Measurements from ENCODE around the gene TAS1R1.

The TAS1R1 gene

DNA sequence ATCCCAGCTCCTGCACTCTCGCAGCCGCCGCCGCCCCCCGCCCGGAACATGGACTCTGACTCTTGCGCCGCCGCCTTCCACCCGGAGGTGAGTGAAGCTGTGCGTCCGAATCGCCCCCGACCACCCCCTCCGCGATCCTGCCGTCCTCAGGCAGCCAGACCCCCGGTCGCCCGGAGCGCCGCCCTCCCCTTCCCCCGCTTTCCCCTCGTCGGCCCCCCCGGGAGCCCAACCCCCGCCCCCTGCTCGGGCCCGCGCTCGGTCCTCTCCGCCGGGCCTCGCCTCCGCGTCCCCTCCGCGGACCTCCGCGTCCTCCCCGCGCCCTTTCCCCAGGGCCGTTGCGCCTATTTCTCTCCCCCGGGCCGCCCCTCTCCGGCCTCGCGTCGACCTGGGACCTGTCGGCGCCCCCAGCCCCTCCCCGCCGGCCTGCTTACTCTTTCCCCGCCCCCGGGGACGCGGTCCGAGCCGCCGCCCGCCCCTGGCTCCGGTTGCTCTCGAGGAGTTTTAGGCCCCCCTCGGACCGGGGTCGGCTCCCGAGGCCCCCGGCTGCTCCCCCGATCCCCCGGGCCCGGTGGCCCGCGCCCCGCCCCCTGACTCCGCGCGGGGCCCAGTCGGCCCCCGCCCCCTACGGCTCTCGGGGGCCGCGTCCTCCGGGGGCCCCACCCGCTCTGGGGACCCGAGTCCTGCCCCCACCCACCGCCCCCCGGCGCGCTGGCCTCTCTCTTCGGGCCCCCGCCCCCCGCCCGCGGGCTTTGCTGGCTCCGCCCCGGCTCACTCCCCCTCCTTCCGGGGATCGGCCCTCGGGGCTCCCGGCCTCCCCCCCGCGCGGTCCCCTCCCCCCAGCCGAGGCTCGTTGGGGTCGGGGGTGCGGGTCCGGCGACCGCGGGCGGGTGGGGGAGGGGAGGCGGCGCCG is 59.2 kb downstream of the TAS1R1 start:
- DNase-seq: peak; percentile 66

DNA sequence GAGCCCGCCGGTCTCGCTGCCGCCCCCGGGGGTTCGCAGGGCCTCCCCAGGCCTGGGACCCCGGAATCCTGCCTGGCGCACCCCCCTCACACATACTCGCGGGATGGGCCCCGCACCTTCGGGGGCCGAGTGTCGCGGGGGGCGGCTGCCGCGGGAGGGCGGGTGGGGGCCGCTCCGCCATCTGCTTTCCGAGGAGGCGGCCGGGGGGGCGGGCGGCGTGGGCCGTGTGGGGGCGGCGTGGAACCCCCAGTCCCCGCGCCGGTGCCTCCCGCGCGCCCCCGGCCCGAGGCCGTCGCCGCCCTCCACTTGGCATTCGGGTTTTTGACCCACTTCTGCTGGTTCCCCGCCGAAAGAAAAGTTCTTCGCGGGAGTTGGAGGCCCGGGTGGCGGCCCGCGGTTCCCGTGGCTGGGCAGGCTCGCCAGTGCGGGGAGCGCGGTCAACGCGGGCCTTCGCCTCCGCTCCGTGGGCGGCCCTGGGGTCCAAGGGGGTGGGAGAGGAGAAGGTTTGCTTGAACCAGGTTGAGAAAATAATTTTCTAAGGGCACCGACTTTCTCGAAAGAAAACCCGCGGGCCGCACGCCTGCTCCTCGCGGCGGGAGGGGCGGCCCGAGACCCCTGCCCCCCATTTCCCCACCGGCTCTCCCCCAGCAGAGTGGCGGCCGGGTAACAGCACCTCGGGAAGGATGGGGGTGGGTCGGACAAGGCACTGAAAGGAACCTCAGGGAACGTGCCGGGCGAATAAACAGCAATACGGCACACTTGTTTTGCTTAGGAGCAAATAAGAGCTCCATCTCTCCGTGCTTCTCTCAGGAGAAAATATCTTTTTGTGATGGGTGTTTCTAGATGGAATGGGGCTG is 60.0 kb downstream of the TAS1R1 start:
- DNase-seq: peak; percentile 33

DNA sequence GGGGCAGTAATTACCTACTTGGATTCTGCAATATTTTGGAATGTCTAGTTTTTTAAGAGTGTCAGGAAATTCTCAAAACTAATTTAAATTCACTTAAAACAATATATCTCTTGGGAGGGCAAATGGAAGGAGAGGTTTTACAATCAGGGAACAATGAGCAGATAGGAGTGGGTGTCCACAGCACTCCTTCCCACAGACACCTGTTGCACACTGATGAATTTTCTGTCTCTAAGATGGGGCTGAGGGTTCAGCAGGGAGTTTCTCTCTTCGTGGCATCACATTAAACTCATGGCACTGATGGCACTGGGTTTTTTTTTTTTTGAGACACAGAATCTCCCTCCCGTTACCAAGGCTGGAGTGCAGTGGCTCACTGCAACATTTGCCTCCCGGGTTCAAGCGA is 63.9 kb downstream of the TAS1R1 start:
- no peak for DNase-seq

DNA sequence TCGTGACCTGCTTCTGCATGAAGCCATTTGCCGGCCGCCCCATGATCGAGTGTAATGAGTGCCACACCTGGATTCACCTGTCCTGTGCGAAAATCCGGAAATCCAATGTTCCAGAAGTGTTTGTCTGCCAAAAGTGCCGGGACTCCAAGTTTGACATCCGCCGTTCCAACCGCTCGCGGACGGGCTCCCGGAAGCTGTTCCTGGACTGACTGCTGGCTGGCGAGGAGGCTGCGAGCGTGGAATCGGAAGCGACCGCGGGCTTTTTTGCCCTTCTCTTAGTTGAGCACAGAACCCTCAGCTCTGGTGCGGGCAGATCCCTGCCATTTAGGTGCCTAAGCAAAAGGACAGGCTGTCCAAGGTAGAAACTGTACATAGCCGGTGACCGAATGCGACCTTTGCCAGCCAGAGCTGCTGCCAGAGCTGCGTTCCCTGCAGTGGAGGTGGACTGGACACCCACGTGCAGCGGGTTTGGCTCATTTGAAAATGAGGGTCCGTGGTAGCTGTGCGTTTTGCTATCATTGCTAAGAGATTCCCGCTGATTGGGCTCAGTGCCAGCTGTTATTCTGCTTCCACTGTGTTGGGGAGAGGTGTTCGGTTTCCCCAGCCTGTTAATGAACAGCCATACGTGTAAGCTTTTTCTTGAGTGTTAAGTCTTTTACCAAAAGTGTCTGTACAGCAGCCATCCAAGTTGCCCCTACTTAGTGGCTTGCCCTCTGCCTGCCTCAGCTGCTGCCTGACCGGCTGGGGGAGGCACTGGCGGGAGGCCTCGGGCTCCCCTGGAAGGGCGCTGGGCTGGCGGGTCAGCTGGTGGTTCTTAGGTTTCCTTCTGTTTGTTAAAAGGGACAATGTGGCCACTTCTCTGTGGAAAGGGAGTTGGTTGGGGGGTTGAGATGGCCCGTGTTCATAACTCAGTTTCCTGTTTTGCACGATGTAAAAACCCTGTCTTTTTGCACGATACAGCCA is 66.6 kb downstream of the TAS1R1 start:
- no peak for DNase-seq

DNA sequence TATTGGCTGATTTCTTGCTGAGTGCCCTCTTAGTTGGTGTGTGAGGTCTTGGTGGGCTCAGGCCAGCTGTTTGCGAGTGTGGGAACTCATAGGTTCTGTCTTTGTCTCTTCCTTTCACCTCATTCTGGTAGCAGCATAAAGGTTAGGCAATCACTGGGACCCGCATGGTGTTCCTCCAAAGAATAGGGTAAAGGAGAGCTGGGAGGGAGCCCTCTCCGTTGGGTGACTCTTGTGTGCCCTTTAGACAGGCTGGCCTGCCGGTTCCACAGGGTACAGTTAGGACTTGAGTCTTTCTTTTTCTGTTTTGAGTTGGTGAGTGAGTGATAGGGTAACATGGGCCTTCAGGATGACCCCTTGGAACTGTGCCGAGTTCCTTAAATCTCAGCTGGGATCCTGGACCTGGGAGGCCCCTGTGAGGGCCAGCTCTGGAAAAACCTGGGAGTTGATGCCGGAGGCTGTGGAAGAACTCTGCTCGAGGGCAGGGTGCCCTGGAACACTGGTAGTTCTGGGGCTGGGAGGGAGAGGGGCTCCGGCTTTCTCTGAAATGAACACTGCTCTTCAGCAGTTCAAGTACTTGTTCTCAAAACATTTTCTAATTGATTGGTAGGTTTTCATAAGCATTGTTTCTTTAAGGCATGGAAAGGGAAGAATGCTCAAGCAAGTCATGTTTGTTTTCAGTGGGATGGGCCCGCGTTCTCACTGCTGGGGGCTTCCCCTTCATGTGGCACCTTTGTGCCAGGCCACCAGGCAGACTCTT is 67.5 kb downstream of the TAS1R1 start:
- no peak for DNase-seq

DNA sequence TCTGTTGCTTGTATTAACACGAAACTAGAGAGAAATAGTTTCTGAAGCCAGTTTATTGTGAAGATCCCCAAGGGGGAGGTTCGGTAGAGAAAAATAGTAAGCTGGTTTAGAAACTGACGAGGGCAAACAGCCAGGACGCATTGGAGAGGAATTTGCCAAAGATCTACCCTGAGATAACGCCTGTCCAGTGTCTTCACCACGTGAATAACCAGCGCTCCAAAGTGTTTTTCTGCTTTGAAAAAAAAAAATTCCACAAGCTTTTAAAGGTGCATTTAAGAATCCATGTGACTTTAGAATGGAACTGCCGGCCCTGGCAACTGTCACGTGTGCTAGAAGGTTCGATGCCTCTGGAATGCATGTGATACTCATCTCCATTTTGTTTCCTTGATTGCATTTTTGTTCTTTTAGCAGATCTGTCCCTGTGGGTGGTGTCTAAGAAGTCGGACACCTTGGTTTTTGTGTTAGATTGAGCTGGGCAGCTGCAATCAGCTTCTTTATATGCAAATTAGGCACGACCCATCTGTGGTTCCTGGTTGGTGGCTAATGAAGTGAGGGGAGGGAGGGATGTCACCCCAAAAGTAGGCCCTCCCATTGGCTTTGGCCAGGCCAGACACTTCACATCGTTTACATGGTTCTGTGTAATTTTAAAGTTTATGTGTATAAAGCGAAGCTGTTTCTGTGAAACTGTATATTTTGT is 68.3 kb downstream of the TAS1R1 start:
- no peak for DNase-seq

DNA sequence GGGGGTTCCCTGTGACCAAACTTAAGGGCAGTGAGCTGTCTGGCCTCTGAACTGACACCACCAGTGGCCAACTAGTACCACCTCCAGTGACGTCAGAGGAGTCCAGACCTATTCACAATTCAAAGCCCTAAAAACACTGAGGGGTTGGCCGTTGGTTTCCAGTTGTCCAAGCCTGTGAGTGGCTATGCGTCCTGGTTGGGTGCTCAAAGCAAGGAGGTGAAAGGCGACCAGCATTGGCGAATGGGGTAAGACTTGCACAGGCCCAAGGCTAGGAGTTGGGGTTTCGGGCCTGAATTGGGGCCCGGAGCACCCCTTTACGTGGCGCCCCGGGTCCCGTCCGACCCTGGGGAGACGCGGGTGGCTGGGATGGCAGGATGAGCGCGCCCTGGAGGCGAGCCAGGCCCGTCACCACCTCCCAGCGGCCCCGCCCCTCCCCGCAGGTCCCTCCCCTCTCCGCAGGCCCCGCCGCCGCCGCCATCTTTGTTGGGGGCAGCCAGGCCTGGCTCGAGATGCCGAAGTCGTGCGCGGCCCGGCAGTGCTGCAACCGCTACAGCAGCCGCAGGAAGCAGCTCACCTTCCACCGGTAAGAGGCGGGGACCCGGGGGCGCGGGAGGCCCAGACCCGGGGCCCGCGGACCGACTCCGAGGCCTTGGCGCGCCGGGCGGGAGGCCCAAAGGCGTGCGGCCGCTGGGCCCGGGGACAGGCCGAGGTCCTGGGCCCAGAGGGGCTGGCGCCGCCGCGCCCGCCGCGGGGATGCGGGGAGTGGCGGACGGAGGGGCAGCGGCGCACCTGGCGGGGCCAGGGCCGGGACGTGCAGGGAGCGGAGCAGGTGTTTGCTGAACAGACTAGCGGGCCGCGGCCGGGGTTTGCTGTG is 69.8 kb downstream of the TAS1R1 start, which contains the start of gene THAP3:
THAP3 (plus strand) TSS at position 159 of the 874 bp plus-strand sequence; CDS start at position 510, 351 bp downstream.
- peak; percentile 90 for DNase-seq

DNA sequence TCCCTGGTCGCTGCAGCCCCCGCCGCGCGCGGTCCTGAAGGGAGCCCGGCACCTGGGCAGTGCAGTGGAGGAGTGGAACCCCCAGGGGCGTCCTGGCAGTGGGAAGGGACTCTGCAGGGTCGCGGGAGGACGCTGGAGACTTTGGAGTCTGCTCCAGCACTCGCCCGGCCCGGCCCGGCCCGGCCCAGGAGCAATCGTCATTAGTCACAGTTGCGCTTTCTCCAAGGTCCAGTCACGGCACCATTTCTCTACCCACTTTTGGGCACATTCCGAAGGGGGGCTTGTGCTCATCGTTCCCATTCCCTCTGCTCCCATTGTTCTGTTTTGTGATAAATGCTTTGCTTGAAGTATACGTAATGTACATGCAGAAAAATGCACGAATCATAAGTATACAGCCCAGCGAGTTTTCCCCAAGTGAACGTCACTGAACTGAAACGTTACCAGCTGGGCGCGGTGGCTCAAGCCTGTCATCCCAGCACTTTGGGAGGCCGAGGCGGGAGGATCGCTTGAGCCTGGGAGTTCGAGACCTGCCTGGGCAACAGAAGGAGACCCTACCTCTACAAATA is 70.6 kb downstream of the TAS1R1 start:
- peak; percentile 56 for DNase-seq

DNA sequence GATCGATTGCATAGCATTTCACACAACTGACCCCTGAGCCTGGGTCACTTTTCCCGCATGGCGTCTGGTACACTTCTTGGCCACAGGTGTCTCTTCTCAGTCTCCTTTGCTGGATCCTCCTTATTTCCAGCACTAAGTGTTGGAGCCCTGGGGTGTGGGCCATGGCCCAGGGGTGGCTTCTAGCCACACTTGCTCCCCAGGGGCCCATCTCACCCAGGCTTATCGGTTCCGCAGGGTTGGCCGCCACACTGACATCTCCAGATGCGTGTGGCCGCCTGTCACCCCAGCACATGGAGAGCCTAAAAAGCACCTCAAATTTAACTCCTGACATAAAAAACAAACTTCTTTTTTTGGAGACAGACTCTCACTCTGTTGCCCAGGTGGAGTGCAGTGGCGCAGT is 71.9 kb downstream of the TAS1R1 start:
- DNase-seq: no peak

DNA sequence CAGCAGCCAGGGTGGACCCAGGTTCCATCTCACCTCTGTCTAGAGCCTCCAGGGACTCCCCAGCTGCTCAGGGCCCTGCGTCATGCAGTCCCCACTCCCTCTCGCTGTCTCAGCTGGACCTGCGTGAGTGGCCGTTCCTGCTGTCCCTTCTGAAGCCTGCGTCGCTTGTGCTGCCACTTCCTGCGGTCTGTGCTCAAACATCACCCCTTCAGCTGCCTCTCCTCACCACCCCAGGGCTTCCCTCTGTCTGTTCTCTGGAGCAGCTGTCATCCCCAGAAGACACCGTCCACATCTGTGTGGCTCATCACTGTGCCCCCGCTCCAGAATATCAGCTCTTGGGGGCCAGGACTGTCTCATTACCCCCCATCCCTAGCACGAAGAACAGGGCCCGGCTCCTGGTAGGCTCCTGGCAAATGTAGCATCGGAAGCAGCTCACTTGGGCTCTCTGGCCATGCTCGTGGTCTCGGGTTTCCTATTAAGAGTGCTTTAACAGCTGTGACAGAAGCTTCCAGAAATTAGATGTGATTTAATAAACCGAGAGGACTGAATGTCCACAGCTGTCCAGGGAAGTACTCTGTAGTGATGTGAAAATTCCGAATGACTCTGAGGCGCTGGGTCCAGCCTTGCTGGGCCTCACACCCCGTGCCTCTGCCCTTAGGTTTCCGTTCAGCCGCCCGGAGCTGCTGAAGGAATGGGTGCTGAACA is 72.9 kb downstream of the TAS1R1 start:
- no peak for DNase-seq

DNA sequence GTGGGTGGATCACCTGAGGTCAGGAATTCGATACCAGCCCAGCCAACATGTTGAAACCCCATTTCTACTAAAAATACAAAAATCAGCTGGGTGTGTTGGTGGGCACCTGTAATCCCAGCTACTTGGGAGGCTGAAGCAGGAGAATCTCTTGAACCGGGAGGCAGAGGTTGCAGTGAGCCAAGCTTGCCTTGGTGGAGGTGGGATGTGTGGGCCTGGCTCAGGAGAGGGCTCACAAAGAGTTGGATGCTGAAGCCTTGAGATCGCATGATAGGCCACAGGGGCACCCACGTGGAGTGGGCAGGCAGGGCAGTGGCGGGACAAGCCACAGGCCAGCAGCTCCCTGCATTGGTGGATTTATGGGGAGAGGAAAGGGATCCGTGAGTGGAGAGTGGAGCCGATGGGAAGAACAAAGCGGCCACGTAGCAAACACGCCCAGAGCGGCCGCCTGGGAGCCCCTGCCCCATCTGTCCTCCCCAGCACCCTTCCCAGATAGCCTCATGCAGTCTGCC is 73.9 kb downstream of the TAS1R1 start:
- no peak for DNase-seq

Data from femur (tissue), 1 donor.